GM12878 (cell line): ENCODE measurements around the gene NAA10. TPM values are rescaled to one million over a fixed set of nuclear protein-coding genes. Genes with fewer than 3 reads are reported as not detected.

Experiments
- ATAC-seq: fragments of 200-7000 bp; cut with Tn5 transposase; 3 replicates; pipeline ENCODE4 v1.9.1; 2020; ENCODE audit warnings: mild to moderate bottlenecking, moderate library complexity
- BruUV-seq: library from RNA; stranded (reverse); fragments of 400-500 nt; replicated peaks from 2 replicates; lab custom pipeline; 2021; lab: Mats Ljungman, UMichigan
- CTCF ChIA-PET: fragments of 300-600 bp; sonication (Branson Sonifier 250); formaldehyde crosslinking; extraction: SDS; loops from one replicate; lab custom pipeline; 2021; ENCODE audit warnings: inconsistent platforms; lab: Yijun Ruan, JAX
- POLR2A ChIA-PET: fragments of 350-600 bp; formaldehyde crosslinking; extraction: SDS; loops from one replicate; lab custom pipeline; 2021; ENCODE audit warnings: inconsistent platforms; lab: Charles Lee
- RAD21 ChIA-PET: fragments of 300-600 bp; sonication (Branson Sonifier 250); formaldehyde crosslinking; loops from one replicate; lab custom pipeline; 2023; ENCODE audit warnings: antibody characterized with exemption; ENCODE audit not compliant: unreplicated experiment; lab: Charles Lee
- SMC1A ChIA-PET: fragments of 300-600 bp; sonication (Branson Sonifier 250); formaldehyde crosslinking; loops from one replicate; lab custom pipeline; 2023; ENCODE audit not compliant: unreplicated experiment, uncharacterized antibody; lab: Charles Lee
- DNase-seq: peaks from one replicate; pipeline ENCODE4 v3.0.0-alpha.2; 2011; ENCODE audit warnings: low read depth, low spot score
- FAIRE-seq: peaks from 3 replicates; lab custom pipeline; 2011; peaks lifted over from hg19 to GRCh38; lab: Jason Lieb, UNC
- H2AFZ ChIP-seq: 2 replicates; pipeline ENCODE4 v1.6.0; 2011; ENCODE audit warnings: low read depth, low read length, control low read depth; ENCODE audit not compliant: control insufficient read depth
- H3K27ac ChIP-seq: 2 replicates; pipeline ENCODE4 v1.5.1; 2011; ENCODE audit warnings: control low read depth; ENCODE audit not compliant: control insufficient read depth, insufficient read depth
- H3K27me3 ChIP-seq, 2 experiments: replicated peaks in 1 of 2; 2 replicates each; pipeline versions ENCODE4 v1.6.0 to v1.6.1; 2011; ENCODE audit warnings: low read length in 1 of 2; ENCODE audit not compliant: control insufficient read depth in 2 of 2, insufficient read depth in 2 of 2
- H3K36me3 ChIP-seq, 2 experiments: 2 replicates each; pipeline ENCODE4 v1.5.1; 2011; ENCODE audit warnings: low read length in 1 of 2; ENCODE audit not compliant: control insufficient read depth in 2 of 2, insufficient read depth in 2 of 2
- H3K4me1 ChIP-seq: 2 replicates; pipeline ENCODE4 v1.6.1; 2011; ENCODE audit warnings: mild to moderate bottlenecking, low read length, moderate library complexity, mixed read lengths; ENCODE audit not compliant: control insufficient read depth, insufficient read depth
- H3K4me2 ChIP-seq: 2 replicates; pipeline ENCODE4 v1.6.0; 2011; ENCODE audit warnings: control low read depth; ENCODE audit not compliant: control insufficient read depth, insufficient read depth
- H3K4me3 ChIP-seq: fragments of 200-600 bp; sonication (generic); 2 replicates; pipeline ENCODE4 v1.5.1; 2016
- H3K79me2 ChIP-seq: 2 replicates; pipeline ENCODE4 v1.6.0; 2011; ENCODE audit warnings: low read length; ENCODE audit not compliant: control insufficient read depth, insufficient read depth
- H3K9ac ChIP-seq: 2 replicates; pipeline ENCODE4 v1.8.0; 2011; ENCODE audit warnings: low read length, control low read depth, mixed read lengths; ENCODE audit not compliant: control insufficient read depth, insufficient read depth
- H3K9me3 ChIP-seq: replicated peaks from 3 replicates; pipeline ENCODE4 v1.5.1; 2011; ENCODE audit warnings: mild to moderate bottlenecking, low read length; ENCODE audit not compliant: control insufficient read depth, insufficient read depth
- H4K20me1 ChIP-seq: 2 replicates; pipeline ENCODE4 v1.6.0; 2011; ENCODE audit not compliant: control insufficient read depth, insufficient read depth
- ATF2 ChIP-seq: IDR thresholded peaks from 2 replicates; pipeline ENCODE4 v1.6.1; 2012; ENCODE audit warnings: low read length, inconsistent platforms
- EP300 ChIP-seq, 2 experiments: fragments of 150-350 bp in 1 of 2; IDR thresholded peaks; 2 replicates each; pipeline ENCODE4 v1.6.1; 2011 to 2012; ENCODE audit warnings: low read depth in 2 of 2, low read length in 2 of 2, borderline replicate concordance in 1 of 2, improper control_type of control experiment in 1 of 2, inconsistent platforms in 1 of 2; ENCODE audit not compliant: control insufficient read depth in 1 of 2
- FOXM1 ChIP-seq: IDR thresholded peaks from 2 replicates; pipeline ENCODE4 v1.6.1; 2012; ENCODE audit warnings: low read depth, mild to moderate bottlenecking, inconsistent platforms, low read length, moderate library complexity
- JUND ChIP-seq: IDR thresholded peaks from 2 replicates; pipeline ENCODE4 v1.6.1; 2012; ENCODE audit warnings: low read depth, mild to moderate bottlenecking, low read length, improper control_type of control experiment, moderate library complexity
- MEF2A ChIP-seq: IDR thresholded peaks from 2 replicates; pipeline ENCODE4 v1.6.1; 2011; ENCODE audit warnings: low read depth, mild to moderate bottlenecking, low read length, moderate library complexity; ENCODE audit not compliant: insufficient read depth
- RBBP5 ChIP-seq: fragments of 200-600 bp; sonication (generic); conservative IDR thresholded peaks from 2 replicates; pipeline ENCODE4 v1.6.1; 2016
- SPI1 ChIP-seq: IDR thresholded peaks from 2 replicates; pipeline ENCODE4 v1.6.1; 2011; ENCODE audit warnings: low read depth, mild to moderate bottlenecking, low read length, moderate library complexity, borderline replicate concordance; ENCODE audit not compliant: insufficient read depth
- WGBS: methylation state at CpG from one replicate; pipeline ENCODE4 v1.1.6; 2016; ENCODE audit warnings: low lambda C conversion rate; ENCODE audit not compliant: insufficient replicate concordance, insufficient coverage; ENCODE audit errors: missing lambda C conversion rate; 5-methylcytosine and 5-hydroxymethylcytosine counted together
- in situ Hi-C: fragments of 300-500 bp; cut with MboI; formaldehyde crosslinking; loops from 9 replicates; pipeline ENCODE4 v1.14.3; 2018; ENCODE audit warnings: mixed read lengths
- intact Hi-C: fragments of 100-400 bp; cut with micrococcal nuclease; formaldehyde crosslinking; loops from one replicate; pipeline ENCODE4 v1.14.2; 2022; ENCODE audit not compliant: unreplicated experiment
- polyA plus RNA-seq, 11 experiments: library from polyadenylated mRNA; depleted of rRNA in 4 of 11; unstranded in 6 of 11; stranded (reverse) in 5 of 11; fragments of >200 nt; fragmentation: Nextera tagmentation in 4 of 11; fragmentation: Illumina TruSeq in 1 of 11; extraction: Ambion mirVana in 4 of 11; extraction: Trizol in 1 of 11; gene quantifications; 1 replicate in 1 of 11; 2 replicates in 10 of 11; pipeline versions ENCODE4 v1.2.1 to v1.2.3, GENCODE V29; 2011 to 2016; ENCODE audit warnings: inconsistent platforms in 2 of 11, missing spikeins in 2 of 11, low read depth in 1 of 11
- total RNA-seq, 4 experiments: library from RNA; depleted of rRNA in 3 of 4; stranded (reverse); fragments of >200 nt in 3 of 4; fragmentation: Illumina TruSeq in 1 of 4; extraction: Trizol in 1 of 4; gene quantifications; 2 replicates each; pipeline versions ENCODE4 v1.2.1 to v1.2.3, GENCODE V29; 2013 to 2021
- TF ChIP-seq, protein P1 (sequence below): fragments of 450-650 bp; IDR thresholded peaks from 2 replicates; pipeline ENCODE4 v1.6.1; 2017; ENCODE audit warnings: mild to moderate bottlenecking, low read depth, inconsistent platforms; ENCODE audit not compliant: poor library complexity, severe bottlenecking

The NAA10 gene
- total and polyA plus RNA-seq, 10 of the 15 experiments (the other 5 are each of a cell fraction or from before 2014, with no cell fraction given) = 7.9 to 212 (median 98.9) TPM

GRCh38 chrX:153959649-153960048 lies 24.8 kb upstream of the NAA10 start:
- no peak overlapping the region for H3K4me2 ChIP-seq
- intact Hi-C loops (no loop called here), in situ Hi-C loops (loop anchor here (5.0 to 10.0 kb wide), 2 partner anchors 197 to 1005 kb away; partner anchors contain the start of gene PLXNB3)
- H3K79me2 ChIP-seq = peaks cover 4% of the 10 kb centered on the region
- no peaks in the 10 kb centered on the region for H3K4me1 ChIP-seq
- H4K20me1 ChIP-seq = no peaks in the 10 kb centered on the region
- ATAC-seq (no peak), DNase-seq (no peak), FAIRE-seq (no peak)
- BruUV-seq = no TSS peak
- SMC1A ChIA-PET = no interaction called here
- no peak overlapping the region for H3K9ac ChIP-seq
- POLR2A ChIA-PET = no interaction called here
- CTCF ChIA-PET = interaction anchor here (0.7 kb wide), 1 partner anchor 31 kb away, joined by 3 read pairs; no protein-coding TSS in a partner anchor
- no peak overlapping the region for H3K4me3 ChIP-seq
- no peaks in the 10 kb centered on the region for H3K9me3 ChIP-seq
- H2AFZ ChIP-seq = no peak overlapping the region
- no peaks in the 10 kb centered on the region for H3K27me3 ChIP-seq
- RAD21 ChIA-PET = no interaction called here
- WGBS = 97% methylated on average over 15 of the region's 15 CpGs
- peaks cover 17 to 73% of the 10 kb centered on the region in 2 experiments for H3K36me3 ChIP-seq
- no peak overlapping the region for H3K27ac ChIP-seq
- TF ChIP-seq MEF2A (no peak), ATF2 (no peak), JUND (no peak), SPI1 (no peak), EP300 (IDR thresholded peaks at IDR 0.05; ENCODE audit: borderline replicate concordance in 1 of 2, control insufficient read depth in 1 of 2, low read depth in 2 of 2, low read length in 2 of 2) (no peak), FOXM1 (no peak), RBBP5 (no peak)
- TF ChIP-seq, protein P1, sequence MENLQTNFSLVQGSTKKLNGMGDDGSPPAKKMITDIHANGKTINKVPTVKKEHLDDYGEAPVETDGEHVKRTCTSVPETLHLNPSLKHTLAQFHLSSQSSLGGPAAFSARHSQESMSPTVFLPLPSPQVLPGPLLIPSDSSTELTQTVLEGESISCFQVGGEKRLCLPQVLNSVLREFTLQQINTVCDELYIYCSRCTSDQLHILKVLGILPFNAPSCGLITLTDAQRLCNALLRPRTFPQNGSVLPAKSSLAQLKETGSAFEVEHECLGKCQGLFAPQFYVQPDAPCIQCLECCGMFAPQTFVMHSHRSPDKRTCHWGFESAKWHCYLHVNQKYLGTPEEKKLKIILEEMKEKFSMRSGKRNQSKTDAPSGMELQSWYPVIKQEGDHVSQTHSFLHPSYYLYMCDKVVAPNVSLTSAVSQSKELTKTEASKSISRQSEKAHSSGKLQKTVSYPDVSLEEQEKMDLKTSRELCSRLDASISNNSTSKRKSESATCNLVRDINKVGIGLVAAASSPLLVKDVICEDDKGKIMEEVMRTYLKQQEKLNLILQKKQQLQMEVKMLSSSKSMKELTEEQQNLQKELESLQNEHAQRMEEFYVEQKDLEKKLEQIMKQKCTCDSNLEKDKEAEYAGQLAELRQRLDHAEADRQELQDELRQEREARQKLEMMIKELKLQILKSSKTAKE = no peak
